HepG2 (cell line): ENCODE data around the gene BCAT1. TPM values are rescaled to one million over a fixed set of nuclear protein-coding genes. Genes with fewer than 3 reads are reported as not detected.

Source experiments
- ATAC-seq: fragments of 200-7000 bp; cut with Tn5 transposase; 3 replicates; pipeline ENCODE4 v1.9.1; 2020; ENCODE audit warnings: mild to moderate bottlenecking, moderate library complexity
- BruUV-seq: library from RNA; stranded (reverse); fragments of 400-500 nt; replicated peaks from 2 replicates; lab custom pipeline; 2021; lab: Mats Ljungman, UMichigan
- CTCF ChIA-PET: fragments of 300-600 bp; formaldehyde crosslinking; extraction: SDS; loops from one replicate; lab custom pipeline; 2021; ENCODE audit warnings: low total read pairs, inconsistent platforms, low intra/inter-chr PET ratio; lab: Yijun Ruan, JAX
- POLR2A ChIA-PET: fragments of 350-600 bp; sonication (Branson Sonifier 250); formaldehyde crosslinking; loops from one replicate; lab custom pipeline; 2020; ENCODE audit warnings: antibody characterized with exemption, inconsistent platforms; lab: Yijun Ruan, JAX
- DNase-seq: peaks from one replicate; pipeline ENCODE4 v3.0.0-alpha.2; 2015; ENCODE audit warnings: low spot score
- FAIRE-seq: peaks from 3 replicates; lab custom pipeline; 2011; peaks lifted over from hg19 to GRCh38; lab: Jason Lieb, UNC
- H2AFZ ChIP-seq: one replicate; pipeline ENCODE4 v1.6.1; 2011; ENCODE audit warnings: low read length, inconsistent platforms
- H3K27ac ChIP-seq: fragments of 300-600 bp; 3 replicates; pipeline ENCODE4 v1.8.0; 2011; ENCODE audit warnings: mixed run types, mild to moderate bottlenecking, mixed read lengths, low read length, inconsistent platforms; ENCODE audit not compliant: insufficient read depth; ENCODE audit errors: extremely low read length
- H3K27me3 ChIP-seq, 2 experiments: fragments of 200-600 bp in 1 of 2; 2 replicates in 1 of 2; 3 replicates in 1 of 2; pipeline versions ENCODE4 v1.6.0 to v1.8.0; 2011; ENCODE audit warnings: low read length in 2 of 2, mild to moderate bottlenecking in 2 of 2, moderate library complexity in 2 of 2, inconsistent platforms in 1 of 2; ENCODE audit not compliant: insufficient read depth in 2 of 2, control insufficient read depth in 1 of 2
- H3K36me3 ChIP-seq, 2 experiments: fragments of 200-600 bp in 1 of 2; replicated peaks in 1 of 2; 2 replicates in 1 of 2; 3 replicates in 1 of 2; pipeline versions ENCODE4 v1.5.1 to v1.8.0; 2011; ENCODE audit warnings: low read length in 2 of 2, inconsistent platforms in 1 of 2; ENCODE audit not compliant: insufficient read depth in 2 of 2, control insufficient read depth in 1 of 2
- H3K4me1 ChIP-seq: 2 replicates; pipeline ENCODE4 v1.5.1; 2012; ENCODE audit warnings: low read length, inconsistent platforms; ENCODE audit not compliant: insufficient read depth
- H3K4me2 ChIP-seq: 2 replicates; pipeline ENCODE4 v1.6.0; 2011; ENCODE audit warnings: low read depth, low read length, inconsistent platforms
- H3K4me3 ChIP-seq, 3 experiments: fragments of 200-600 bp in 1 of 3; sonication (generic), shearing (Covaris generic) in 1 of 3; replicated peaks in 1 of 3; 2 replicates each; pipeline ENCODE4 v1.5.1; 2011 to 2016; ENCODE audit warnings: low read length in 3 of 3, inconsistent platforms in 2 of 3, low read depth in 2 of 3, mild to moderate bottlenecking in 2 of 3, control low read depth in 1 of 3, mixed read lengths in 1 of 3; ENCODE audit not compliant: insufficient read depth in 1 of 3
- H3K79me2 ChIP-seq: one replicate; pipeline ENCODE4 v1.6.1; 2011; ENCODE audit warnings: low read length, inconsistent platforms; ENCODE audit not compliant: insufficient read depth
- H3K9ac ChIP-seq: 2 replicates; pipeline ENCODE4 v1.6.0; 2011; ENCODE audit warnings: mild to moderate bottlenecking, low read depth, low read length, inconsistent platforms; ENCODE audit not compliant: insufficient read depth
- H3K9me3 ChIP-seq: 2 replicates; pipeline ENCODE4 v1.5.1; 2012; ENCODE audit warnings: mild to moderate bottlenecking, low read length
- H4K20me1 ChIP-seq: 2 replicates; pipeline ENCODE4 v1.6.0; 2011; ENCODE audit warnings: inconsistent platforms, mild to moderate bottlenecking, low read length, moderate library complexity; ENCODE audit not compliant: insufficient read depth
- IRF2 ChIP-seq: IDR thresholded peaks from 2 replicates; pipeline ENCODE4 v1.6.1; 2018; ENCODE audit warnings: missing genetic modification reagents, missing compliant biosample characterization
- POGK ChIP-seq: sonication (generic); formaldehyde crosslinking; conservative IDR thresholded peaks from 2 replicates; pipeline ENCODE4 v1.8.0; 2022; ENCODE audit warnings: mild to moderate bottlenecking, moderate library complexity, missing genetic modification reagents
- RFXANK ChIP-seq: IDR thresholded peaks from 2 replicates; pipeline ENCODE4 v1.6.1; 2016
- SIX1 ChIP-seq: sonication (generic); formaldehyde crosslinking; IDR thresholded peaks from 2 replicates; pipeline ENCODE4 v1.4.0; 2020; ENCODE audit warnings: missing genetic modification reagents, borderline replicate concordance
- ZBTB2 ChIP-seq: sonication (generic); formaldehyde crosslinking; IDR thresholded peaks from 2 replicates; pipeline ENCODE4 v1.8.0; 2022; ENCODE audit warnings: low read depth, missing genetic modification reagents
- ZNF713 ChIP-seq: sonication (generic); formaldehyde crosslinking; IDR thresholded peaks from 2 replicates; pipeline ENCODE4 v1.4.0; 2020; ENCODE audit warnings: mild to moderate bottlenecking, missing genetic modification reagents
- WGBS: methylation state at CpG from one replicate; pipeline ENCODE4 v1.1.6; 2017; ENCODE audit warnings: low lambda C conversion rate; 5-methylcytosine and 5-hydroxymethylcytosine counted together
- in situ Hi-C: cut with HindIII; loops from 2 replicates; pipeline ENCODE4 v1.10.0; 2017; ENCODE audit warnings: low pct_unique_long_range_greater_than_20kb; ENCODE audit not compliant: extremely low pct_ligation_motif_present
- intact Hi-C: fragments of 100-400 bp; cut with micrococcal nuclease; formaldehyde crosslinking; loops from one replicate; pipeline ENCODE4 v1.10.0; 2022; ENCODE audit not compliant: unreplicated experiment
- polyA plus RNA-seq, 8 experiments: library from polyadenylated mRNA; depleted of rRNA in 3 of 8; stranded (reverse) in 7 of 8; unstranded in 1 of 8; fragments of >200 nt; fragmentation: Illumina TruSeq in 4 of 8; extraction: Trizol in 4 of 8; gene quantifications; 2 replicates each; pipeline versions ENCODE4 v1.2.1 to v1.2.3, GENCODE V29; 2011 to 2016; ENCODE audit warnings: low read depth in 4 of 8, missing spikeins in 1 of 8, mixed read lengths in 1 of 8; ENCODE audit not compliant: insufficient read depth in 1 of 8
- total RNA-seq, 5 experiments: library from RNA; depleted of rRNA; stranded (reverse); fragments of >200 nt; fragmentation: Illumina TruSeq; extraction: Trizol; gene quantifications; 2 replicates each; pipeline ENCODE4 v1.2.3, GENCODE V29; 2016; ENCODE audit warnings: low read depth in 1 of 5

BCAT1 gene
- total and polyA plus RNA-seq, 2 of the 13 experiments (the other 11 are each of a cell fraction or from before 2014, with no cell fraction given), result 8.0 to 75.5 TPM

GRCh38 chr12:24795699-24796347 is 153.1 kb downstream of the BCAT1 start:
- FAIRE-seq (no peak), ATAC-seq (no peak)
- Histone ChIP-seq H3K36me3 (no peaks in the 10 kb centered on the region), H3K27ac (no peak overlapping the region), H4K20me1 (no peaks in the 10 kb centered on the region), H3K9me3 (no peaks in the 10 kb centered on the region), H3K79me2 (no peaks in the 10 kb centered on the region), H3K9ac (no peak overlapping the region), H3K4me2 (peak overlapping the region; percentile 70)
- intact Hi-C loops, result no loop called here
- CTCF ChIA-PET, result no interaction called here
- in situ Hi-C loops, result loop anchor here (25.0 kb wide), 1 partner anchor 1934 kb away; no protein-coding TSS in a partner anchor
- TF ChIP-seq ZBTB2 (CRISPR knock-in tag) (no peak), IRF2 (CRISPR knock-in tag) (peak; percentile 49; the same call in 1 of the 2 replicates), SIX1 (no peak), POGK (CRISPR knock-in tag) (no peak), RFXANK (no peak), ZNF713 (CRISPR knock-in tag) (no peak)
- TF ChIP-seq, all 625 proteins: peak for 1
- POLR2A ChIA-PET, result no interaction called here
- Histone ChIP-seq H3K4me3 (peak overlapping the region; percentile 28 to 63 (median 46); a peak in 5 of 6 replicates), H3K27me3 (no peaks in the 10 kb centered on the region), H3K4me1 (no peaks in the 10 kb centered on the region), H2AFZ (peak overlapping the region; percentile 54)
- no peak for DNase-seq
- WGBS, result 23% methylated on average over 4 of the region's 4 CpGs
- no TSS peak for BruUV-seq
